ENCODE data around the gene POP7.
"Not testable (repeated sequence)": the region's sequence is repeated elsewhere in the genome, so short reads cannot be mapped to it uniquely, and the experiment has no call there.

- TF ChIP-seq, protein P1, sequence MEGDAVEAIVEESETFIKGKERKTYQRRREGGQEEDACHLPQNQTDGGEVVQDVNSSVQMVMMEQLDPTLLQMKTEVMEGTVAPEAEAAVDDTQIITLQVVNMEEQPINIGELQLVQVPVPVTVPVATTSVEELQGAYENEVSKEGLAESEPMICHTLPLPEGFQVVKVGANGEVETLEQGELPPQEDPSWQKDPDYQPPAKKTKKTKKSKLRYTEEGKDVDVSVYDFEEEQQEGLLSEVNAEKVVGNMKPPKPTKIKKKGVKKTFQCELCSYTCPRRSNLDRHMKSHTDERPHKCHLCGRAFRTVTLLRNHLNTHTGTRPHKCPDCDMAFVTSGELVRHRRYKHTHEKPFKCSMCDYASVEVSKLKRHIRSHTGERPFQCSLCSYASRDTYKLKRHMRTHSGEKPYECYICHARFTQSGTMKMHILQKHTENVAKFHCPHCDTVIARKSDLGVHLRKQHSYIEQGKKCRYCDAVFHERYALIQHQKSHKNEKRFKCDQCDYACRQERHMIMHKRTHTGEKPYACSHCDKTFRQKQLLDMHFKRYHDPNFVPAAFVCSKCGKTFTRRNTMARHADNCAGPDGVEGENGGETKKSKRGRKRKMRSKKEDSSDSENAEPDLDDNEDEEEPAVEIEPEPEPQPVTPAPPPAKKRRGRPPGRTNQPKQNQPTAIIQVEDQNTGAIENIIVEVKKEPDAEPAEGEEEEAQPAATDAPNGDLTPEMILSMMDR (IDR thresholded peaks at IDR 0.05), result not testable (repeated sequence)
- not testable (repeated sequence) for TF ChIP-seq EP300 (IDR thresholded peaks at IDR 0.05; ENCODE audit: low read depth); POLR2AphosphoS5 (IDR thresholded peaks at IDR 0.05)
Measured at GRCh38 chr7:100724364-100724763, 18.4 kb downstream of the POP7 start.
